GM04504 (cell line): ENCODE data around the gene DAAM2.
A peak's percentile ranks its signal among the peaks of the same experiment; 100 is the strongest.

ENCODE experiments used
- DNase-seq: peaks from one replicate; pipeline ENCODE4 v3.0.0-alpha.2; 2012; ENCODE audit warnings: low read depth

DAAM2 gene

DNA sequence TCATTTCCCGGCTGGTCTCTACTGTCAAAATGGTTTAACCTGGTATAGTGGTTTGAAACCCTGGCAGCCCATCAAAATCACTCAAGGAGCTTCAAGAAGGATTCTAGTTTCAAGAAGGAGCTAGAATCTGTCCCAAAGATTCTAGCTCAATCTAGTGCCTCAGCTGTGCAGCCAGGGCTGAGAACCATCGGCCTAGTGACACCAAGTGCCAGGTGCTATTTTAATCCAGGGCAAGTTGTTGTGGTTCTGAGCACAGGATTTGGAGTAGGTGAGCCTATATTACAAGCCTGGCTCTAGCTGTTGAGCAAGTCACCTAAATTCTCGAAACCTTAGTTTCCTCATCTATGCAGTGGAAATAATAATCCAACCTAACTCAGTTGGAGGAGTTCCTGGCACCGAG is 138.4 kb downstream of the DAAM2 start:
- DNase-seq: no peak

DNA sequence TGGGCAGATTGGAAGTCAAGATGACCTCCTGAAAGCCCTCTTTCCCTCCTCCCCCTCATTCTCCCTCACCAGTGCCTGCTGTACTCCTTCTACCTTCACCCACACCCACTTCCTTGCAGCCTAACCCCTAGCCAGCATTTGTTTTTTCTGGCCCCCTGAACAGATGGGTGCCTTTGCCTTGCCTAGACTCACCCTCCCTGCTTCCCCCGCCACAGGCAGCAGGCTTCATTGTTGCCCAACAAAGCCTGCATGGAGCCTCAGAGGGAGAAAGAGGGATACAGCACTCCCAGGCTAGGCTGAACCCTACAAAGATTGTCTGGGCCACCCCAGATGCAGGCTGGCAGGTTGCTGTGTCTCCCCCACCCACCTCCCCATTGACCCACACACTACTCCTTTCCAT is 139.4 kb downstream of the DAAM2 start:
- DNase-seq: no peak

DNA sequence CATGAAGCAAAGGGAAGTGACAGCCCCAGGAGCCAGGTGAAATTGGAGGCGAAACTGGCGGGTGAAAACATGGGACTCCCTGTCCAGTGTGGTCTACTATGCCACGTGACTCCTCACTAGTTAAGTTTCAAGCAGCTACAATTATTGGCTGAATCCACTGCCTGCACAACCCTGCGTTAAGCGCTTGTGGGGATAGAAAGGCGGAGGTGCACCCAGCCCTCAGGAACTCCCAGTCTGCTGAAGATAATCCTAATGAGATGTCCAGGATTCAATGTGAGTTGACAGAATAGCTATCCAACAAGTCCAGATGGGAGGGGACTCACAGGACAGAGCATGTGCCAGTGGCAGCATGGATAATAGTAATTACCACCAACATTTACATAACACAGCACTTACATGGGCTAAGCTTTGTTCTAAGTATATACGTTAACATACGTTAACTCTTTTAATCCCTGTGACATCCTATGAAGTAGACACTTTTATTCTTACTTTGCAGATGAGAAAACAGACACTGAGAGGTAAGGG is 140.3 kb downstream of the DAAM2 start:
- no peak for DNase-seq

DNA sequence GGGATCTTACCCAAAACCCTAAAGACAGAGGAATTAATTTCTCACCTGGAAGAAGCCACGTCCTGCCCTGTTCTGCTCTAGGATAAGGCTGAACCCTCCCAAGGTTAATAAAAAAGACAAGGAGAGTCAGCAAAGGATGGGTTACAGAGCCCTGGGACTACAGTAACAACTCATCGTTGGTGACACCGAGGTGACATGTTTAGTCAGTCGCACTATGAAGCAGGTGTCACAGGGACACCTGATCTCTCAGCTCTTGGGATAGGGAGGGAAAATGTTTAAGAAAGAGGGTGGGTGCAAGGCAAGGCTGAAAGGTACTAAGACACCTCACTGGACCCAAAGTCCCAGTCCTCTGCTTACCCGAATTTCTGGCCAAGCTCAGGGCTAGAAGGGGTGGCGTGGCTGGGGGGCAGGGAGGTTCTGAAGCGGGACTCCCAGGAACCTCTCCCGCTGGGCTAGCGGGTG is 141.5 kb downstream of the DAAM2 start:
- no peak for DNase-seq

DNA sequence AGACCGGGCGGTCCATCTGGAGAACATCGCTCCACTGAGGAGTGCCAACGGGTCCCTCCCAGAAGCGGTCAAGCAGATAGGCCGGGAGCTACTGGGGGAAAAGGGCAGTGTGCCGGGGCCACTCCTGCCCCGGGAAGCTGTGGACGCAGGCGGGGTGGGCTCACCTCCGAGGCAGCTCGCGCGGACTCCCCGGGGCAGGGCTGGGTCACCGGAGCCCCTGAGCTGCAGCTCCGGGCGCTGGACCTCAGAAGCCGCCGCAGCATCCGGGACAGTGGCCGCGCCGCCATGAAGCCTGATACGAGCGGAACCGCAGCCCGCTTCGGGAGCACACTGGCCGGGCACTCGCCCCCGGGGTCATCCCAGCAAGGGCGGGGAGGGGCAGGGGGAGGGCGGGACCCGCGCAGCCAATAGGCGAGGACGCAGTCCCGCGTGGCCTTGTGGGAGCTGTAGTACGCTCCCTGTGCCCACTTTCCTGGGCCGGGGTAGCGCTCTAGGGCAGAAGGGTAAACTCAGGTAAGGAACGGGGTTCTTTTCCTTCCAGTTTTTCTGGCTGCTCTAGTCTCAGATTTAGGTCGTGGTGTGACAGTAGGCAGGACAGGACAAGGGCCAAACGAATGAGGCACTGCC is 142.1 kb downstream of the DAAM2 start, which contains the start of gene MOCS1:
Gene MOCS1 (minus strand): TSS at position 332 of the 627 bp plus-strand sequence. CDS start 45 bp downstream, at position 287.
- peak; percentile 28 for DNase-seq

DNA sequence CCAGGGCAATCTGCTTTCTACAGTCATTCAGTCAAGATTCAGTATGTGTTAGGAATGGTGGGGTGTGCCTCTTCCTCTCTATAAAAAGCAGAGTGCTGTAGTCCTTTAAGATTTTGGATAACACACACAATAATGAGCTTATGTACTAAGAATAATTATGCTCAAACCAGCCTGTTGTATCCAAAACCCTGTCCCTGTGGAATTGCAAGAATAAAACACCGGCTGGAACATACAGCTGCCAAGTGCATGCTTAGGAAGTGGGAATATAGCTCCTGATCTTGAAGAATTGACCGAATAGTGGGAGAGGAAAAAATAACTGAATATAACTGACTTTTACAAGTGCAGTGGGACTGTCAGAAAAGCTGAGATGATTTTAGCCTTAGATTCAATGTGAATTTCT is 143.1 kb downstream of the DAAM2 start:
- no peak for DNase-seq

DNA sequence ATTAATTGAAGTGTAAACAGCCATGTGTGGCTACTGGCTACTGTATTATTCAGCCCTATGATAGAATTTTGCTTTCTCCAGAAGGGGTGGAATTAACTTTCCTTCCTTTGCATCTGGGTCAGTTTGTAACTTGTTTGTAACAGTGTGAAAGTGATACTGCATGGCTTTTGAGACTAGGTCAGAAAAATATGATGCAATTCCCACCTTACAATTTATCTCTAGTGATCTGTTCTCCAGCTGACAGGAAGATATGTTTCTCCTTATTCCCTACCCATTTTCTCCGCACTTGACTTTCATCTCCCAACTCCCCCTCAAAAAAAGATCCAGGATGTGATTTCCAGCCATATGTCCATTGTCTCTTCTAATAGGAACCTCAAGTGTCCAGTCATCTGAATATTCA is 144.7 kb downstream of the DAAM2 start:
- no peak for DNase-seq

DNA sequence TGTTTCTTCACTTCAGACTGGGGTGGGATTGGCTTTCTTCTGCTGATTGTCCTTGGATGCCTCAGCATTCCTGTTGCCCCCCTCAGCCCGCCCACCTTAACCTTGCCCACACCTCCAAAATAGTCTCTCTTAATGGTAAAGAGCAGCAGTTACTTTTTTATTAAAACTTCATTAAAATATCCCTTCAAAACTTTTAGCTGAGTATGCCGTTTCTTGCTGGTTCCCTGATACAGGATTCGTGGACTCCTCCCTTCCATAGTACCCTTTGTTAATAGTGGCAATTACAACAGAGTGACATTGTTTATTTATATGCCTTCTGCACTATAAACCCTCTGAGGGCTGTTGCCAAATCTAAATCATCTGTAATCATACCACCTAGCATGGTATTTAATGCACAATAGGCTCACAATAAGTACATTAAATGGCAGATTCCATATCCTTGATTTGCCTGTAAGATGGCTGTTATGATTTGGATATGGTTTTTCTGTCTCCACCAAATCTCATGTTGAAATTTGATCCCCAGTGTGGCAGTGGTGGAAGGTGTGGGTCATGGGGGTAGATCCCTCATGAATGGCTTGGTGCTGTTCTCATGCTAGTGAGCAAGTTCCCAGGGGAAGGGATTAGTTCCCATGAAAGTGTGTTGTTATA is 145.6 kb downstream of the DAAM2 start:
- DNase-seq: no peak

DNA sequence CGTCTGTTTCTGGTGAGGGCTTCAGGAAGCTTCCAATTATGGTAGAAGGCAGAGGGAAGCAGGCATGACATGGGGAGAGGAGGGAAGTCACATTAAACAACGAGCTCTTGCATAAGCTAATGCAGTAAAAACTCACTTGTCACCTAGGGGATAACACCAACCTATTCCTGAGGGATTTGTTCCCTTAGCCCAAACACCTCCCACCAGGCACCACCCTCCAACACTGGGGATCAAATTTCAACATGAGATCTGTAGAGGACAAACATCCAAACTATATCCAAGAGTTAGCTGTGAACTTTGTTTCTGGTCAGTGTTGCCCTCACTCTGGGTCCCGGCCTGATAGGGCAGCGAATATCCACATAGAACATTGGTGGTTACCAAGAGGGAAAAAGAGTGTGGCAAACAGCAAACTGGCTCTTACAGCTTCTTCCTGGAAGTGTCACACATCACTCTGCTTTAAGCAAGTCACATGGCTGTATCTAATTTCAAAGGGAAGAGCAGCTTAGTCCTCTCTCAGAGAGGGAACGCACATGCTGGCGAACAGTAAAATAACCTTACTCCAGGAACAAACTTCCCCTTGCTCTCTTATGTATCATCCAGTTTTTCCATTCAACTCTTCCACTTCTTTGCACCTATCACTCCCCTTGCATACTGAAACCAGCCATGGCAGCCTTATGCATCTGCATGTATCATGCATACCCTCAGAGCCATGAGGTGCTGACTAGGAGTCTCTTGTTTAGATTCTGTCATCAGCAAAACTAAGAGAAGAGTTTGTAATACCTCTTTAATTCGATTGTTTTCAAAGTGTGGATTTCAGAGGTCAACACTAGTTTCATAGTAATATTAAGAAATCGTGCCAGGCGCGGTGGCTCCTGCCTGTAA is 146.8 kb downstream of the DAAM2 start:
- DNase-seq: no peak

DNA sequence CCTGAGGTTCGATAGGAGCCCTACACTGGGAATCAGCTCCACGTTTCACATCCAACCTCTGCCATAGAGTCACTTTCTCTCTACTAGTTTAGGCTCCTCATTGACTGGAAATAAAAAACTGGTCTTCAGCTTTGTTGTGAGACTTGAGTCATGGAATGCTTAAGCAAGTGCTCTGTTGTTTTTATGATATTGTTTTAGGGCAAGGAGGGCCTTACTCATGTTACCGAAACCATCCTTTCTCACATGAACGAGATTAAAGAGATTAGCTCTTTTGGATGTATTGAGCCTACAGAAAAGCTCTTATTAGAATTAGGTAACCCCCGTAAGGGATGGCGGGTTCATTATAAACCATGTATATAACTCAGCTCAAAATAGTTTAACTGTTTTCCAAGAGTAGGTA is 149.0 kb downstream of the DAAM2 start:
- DNase-seq: no peak

DNA sequence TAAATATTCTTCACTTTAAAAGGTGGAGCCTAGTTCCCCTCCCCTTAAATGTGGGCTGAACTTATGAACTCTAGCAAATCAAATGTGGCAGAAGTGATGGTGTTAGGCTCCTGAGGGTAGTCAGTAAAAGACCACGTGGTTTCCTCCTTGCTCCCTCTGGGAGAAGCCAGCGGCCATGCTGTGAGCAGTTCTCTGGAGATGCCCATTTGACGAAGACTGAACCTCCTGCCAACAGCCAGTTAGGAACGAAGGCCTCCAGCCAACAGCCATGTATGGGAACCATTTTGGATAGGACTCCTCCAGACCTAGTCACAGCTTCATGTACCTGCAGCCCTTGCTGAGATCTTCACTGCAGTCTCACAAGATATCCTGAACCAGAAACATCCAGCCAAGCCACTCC is 149.6 kb downstream of the DAAM2 start:
- DNase-seq: no peak

DNA sequence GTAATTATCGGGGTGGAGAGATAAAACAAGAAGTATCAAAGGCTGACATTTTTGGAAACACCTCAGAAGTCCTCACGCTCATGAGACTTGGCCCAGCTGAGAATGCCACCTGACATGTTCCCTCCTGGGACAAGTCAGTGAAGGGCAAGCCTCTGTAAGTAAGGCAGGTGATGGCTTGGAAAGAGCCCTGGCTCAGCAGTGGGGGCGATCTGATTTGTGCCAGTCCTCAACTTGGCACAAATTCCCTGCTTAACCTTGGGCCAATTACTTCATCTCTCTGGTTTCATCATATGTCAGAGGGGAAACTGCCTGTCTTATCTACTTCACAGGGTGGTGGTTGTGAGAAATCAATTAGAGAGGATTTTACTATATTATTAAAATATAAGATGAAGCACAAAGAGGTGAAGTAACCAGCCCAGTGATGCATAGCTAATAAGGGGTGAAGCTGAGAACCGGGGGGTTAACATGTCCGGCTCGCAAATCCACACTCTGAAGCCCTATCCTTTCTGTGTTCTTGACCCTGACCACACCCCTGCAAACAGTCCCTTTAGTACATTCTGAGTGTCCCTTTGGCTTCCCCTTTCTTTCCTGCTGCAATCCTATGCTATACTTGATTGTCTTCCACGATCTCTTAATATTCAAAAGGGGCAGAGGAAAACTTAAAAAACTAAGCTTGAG is 150.9 kb downstream of the DAAM2 start:
- no peak for DNase-seq

DNA sequence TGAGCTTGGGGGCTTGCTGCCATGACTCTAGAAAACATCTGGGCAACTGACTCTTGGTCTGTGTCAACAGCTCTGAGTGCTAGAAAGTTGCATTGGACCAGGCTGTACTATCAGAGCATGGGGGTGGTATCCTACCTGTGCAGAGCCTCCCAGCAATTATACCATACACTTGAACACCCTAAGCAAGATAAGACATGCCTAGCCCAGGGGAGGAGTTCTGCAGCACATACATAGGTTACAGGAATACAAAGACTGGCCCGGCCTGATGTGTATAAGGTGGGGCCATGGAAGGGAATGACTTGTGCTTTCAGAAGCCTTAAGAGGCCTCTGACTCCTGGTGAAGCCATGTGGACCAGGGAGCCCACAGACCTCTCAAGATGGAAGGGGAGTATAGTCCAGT is 153.4 kb downstream of the DAAM2 start:
- no peak for DNase-seq

DNA sequence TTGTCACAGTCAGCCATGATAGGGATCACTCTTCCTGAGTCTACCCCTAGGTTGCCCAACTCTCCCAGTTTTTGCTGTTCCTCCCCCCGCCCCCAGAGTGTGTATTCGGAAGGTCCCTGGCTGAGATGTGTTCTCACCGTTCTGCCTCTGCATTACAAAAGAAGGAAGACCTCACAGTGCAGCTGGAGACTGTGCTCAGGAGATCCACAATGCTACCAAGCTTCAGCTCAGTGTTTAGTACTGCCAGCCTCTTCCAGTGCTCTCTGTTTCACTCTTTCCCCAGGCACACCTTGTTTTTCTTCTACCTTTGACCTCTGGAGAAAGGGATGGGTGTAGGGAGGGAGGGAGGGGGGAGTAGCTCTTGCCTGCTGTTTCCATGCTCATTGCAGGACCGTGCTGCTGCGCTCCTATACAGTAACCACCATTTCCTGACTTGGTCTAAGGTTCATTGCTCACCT is 155.5 kb downstream of the DAAM2 start:
- no peak for DNase-seq

DNA sequence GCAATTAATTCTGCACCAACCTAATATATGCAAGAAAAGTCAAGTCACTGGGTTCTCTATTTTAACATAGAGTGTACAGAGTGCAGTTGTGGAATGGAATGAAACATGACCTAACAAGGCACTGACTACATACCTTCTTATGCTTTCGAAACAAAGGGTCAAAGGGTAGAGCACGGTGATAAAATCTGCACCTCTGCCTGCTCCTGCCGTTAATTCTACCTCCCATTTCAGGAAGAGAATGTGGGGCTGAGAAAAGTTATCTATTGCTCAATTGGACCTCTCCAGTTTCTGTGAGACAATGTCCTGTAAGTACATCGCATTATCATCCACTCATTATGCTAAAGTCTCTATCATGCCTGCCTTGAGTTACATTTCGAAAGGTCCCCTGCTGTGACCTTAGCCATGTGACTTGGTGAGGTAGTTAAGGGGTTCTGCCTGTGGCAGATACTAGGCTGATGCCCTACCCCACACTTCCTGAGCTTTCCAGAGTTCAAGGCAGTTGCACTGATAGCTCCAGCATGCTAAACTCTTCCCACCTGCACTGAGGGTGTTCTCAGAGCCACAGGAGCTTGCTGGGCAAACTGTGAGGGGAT is 156.1 kb downstream of the DAAM2 start:
- no peak for DNase-seq

DNA sequence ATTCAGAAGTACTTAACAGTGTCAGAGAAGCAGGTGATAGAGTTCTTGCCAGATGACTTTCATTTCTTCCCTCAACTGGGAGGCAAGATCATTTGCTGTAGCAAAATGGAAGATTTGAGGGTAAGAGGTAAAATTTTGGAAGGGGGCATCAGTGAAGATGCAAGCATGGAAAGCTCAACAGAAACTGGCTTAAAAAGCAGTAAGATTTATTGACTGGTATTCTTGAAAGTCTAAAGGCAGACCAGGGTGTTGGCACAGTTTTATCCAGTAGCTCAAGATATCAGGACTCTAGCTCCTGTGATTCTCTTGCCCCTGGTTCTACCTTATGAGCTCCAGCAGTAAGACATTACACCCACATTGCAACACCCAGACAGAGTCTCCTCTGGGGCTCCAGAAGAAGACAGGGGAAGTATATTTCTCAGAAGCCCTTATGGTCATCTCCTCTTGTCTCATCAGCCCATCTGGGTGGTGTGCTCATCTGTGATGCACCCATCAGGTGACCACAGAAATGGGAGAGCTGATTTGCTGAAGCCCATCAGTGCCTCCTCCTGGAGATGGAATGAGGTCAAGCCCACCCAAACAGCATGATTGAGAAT is 158.0 kb downstream of the DAAM2 start:
- DNase-seq: no peak

DNA sequence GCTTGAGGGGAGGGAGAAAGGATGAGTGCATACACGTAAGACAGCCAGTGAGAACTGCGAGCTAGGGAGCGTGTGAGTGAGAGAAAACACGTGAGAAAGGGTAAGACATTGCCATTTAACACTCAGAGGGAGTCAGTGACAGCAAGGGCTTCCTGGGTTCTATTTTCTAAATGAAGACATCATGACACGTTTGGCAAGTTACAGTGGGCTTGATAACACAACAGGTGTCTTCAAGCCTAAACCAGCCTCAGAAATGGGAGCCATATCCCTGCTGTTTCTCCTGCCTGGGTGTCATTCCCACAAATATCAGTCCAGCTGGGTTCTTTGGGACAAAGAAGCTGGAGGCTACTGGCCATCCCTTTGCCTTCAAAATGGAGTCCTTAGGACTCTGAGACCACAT is 159.0 kb downstream of the DAAM2 start:
- no peak for DNase-seq

DNA sequence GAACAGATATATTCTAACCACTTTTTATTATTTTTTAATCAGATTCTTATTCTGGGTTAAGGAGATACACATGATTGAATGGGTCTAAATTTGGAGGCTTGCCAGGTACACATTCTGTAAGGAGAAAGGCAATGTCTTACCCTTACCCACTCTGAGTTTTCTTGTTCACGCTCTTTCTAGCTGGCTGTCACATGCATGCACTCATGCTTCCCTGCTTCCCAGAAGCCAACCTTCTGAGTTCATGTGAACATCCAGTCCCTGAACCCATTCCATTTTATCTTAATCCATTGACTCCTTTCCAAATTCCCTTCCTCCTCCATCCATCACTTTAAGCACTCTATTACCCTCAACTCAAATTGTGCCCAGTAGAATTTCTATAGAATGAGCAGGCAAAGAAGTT is 159.5 kb downstream of the DAAM2 start:
- DNase-seq: no peak

DNA sequence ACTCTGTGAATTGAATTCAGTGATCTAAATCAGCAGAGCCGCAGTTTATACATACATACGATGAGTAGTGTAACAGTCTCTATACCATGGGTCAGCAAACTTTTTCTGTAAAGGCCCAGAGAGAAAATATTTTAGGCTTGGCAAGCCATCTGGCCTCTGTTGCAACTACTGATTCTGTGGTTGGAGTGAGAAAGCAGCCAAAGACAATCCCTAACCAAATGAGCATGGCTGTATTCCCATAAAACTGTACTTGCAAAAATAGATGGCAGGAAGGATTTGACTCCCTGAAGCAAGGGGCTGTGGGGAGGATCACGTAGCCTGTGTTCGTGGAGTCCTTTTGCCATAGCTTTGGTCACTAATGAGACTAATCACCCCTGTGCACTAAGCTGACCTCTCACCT is 160.0 kb downstream of the DAAM2 start:
- DNase-seq: peak; percentile 22

DNA sequence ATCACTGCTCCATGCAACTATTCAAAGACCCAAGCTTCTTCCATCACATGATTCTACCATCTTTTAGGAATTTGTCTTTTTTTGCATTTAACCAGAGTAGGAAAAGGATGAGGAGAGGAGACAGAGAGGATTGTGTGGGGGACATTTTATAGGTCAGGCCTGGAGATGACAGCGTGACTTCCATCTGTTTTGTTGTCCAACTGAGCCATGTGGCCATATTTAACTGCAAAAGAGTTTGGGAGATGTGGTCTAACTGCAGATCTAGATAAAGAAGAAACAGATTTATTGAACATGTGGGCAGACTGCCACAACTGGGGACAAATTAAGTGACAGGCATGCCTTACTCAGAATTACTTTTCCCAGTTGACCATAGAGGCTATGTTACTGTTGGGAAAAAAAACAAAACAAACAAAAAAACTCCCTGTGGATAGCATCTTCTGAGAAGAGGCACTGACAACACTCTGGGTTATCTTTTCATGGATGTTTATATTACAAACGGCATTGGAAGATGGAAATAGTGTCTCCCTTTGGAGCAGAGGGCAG is 161.0 kb downstream of the DAAM2 start:
- no peak for DNase-seq
